H1 (cell line): Measurements from ENCODE around the gene RETREG1. TPM values are rescaled to one million over a fixed set of nuclear protein-coding genes. Genes with fewer than 3 reads are reported as not detected.

Experiments
- CTCF ChIA-PET: fragments of 300-600 bp; sonication (Branson Sonifier 250); formaldehyde crosslinking; loops from one replicate; lab custom pipeline; 2021; ENCODE audit not compliant: partially characterized antibody; lab: Charles Lee
- POLR2A ChIA-PET: fragments of 300-600 bp; sonication (Branson Sonifier 250); formaldehyde crosslinking; loops from one replicate; lab custom pipeline; 2021; ENCODE audit warnings: inconsistent platforms; ENCODE audit not compliant: partially characterized antibody; lab: Charles Lee
- DNase-seq, 2 experiments: peaks; one replicate each; pipeline versions ENCODE4 v3.0.0 to v3.0.0-alpha.2; 2010 to 2022; ENCODE audit warnings: low spot score in 2 of 2, low read depth in 1 of 2, mixed read lengths in 1 of 2
- FAIRE-seq: peaks from 2 replicates; lab custom pipeline; 2011; peaks lifted over from hg19 to GRCh38; lab: Jason Lieb, UNC
- H2AFZ ChIP-seq: 2 replicates; pipeline ENCODE4 v1.8.1; 2012; ENCODE audit warnings: low read length, inconsistent platforms
- H2AK5ac ChIP-seq: 2 replicates; pipeline ENCODE4 v1.6.1; 2013; ENCODE audit warnings: low read depth, low read length
- H2BK120ac ChIP-seq: replicated peaks from 2 replicates; pipeline ENCODE3; 2013; ENCODE audit warnings: low read depth, low read length, inconsistent platforms
- H2BK12ac ChIP-seq: 2 replicates; pipeline ENCODE4 v1.6.1; 2013; ENCODE audit warnings: low read depth, low read length
- H2BK15ac ChIP-seq: 2 replicates; pipeline ENCODE4 v1.6.1; 2013; ENCODE audit warnings: low read length
- H2BK20ac ChIP-seq: 2 replicates; pipeline ENCODE4 v1.6.1; 2013; ENCODE audit warnings: low read length
- H2BK5ac ChIP-seq: 2 replicates; pipeline ENCODE4 v1.6.1; 2013; ENCODE audit warnings: low read depth, low read length
- H3K14ac ChIP-seq: 2 replicates; pipeline ENCODE4 v1.6.1; 2013; ENCODE audit warnings: inconsistent platforms; ENCODE audit not compliant: insufficient read length
- H3K18ac ChIP-seq: 2 replicates; pipeline ENCODE4 v1.6.1; 2013; ENCODE audit warnings: low read length; ENCODE audit errors: extremely low read depth
- H3K23ac ChIP-seq: 2 replicates; pipeline ENCODE4 v1.6.1; 2013; ENCODE audit warnings: inconsistent platforms; ENCODE audit not compliant: insufficient read length
- H3K23me2 ChIP-seq: 2 replicates; pipeline ENCODE4 v1.6.1; 2013; ENCODE audit warnings: low read depth, low read length
- H3K27ac ChIP-seq: 2 replicates; pipeline ENCODE4 v1.6.1; 2011; ENCODE audit warnings: low read depth, low read length, inconsistent platforms
- H3K27me3 ChIP-seq, 4 experiments: replicated peaks in 1 of 4; 1 replicate in 1 of 4; 2 replicates in 3 of 4; pipeline versions ENCODE4 v1.6.1 to v1.8.1; 2011 to 2013; ENCODE audit warnings: low read length in 3 of 4, mild to moderate bottlenecking in 3 of 4, inconsistent platforms in 2 of 4, mixed read lengths in 2 of 4, moderate library complexity in 1 of 4; ENCODE audit not compliant: control insufficient read depth in 3 of 4, insufficient read depth in 3 of 4; ENCODE audit errors: extremely low read depth in 1 of 4
- H3K36me3 ChIP-seq, 4 experiments: 2 replicates each; pipeline versions ENCODE4 v1.6.1 to v1.8.1; 2011 to 2013; ENCODE audit warnings: mild to moderate bottlenecking in 4 of 4, low read length in 3 of 4, moderate library complexity in 2 of 4, control low read depth in 1 of 4, inconsistent platforms in 1 of 4; ENCODE audit not compliant: insufficient read depth in 4 of 4, control insufficient read depth in 2 of 4
- H3K4ac ChIP-seq: replicated peaks from 2 replicates; pipeline ENCODE3; 2013; ENCODE audit warnings: low read length, low read depth, mixed read lengths, inconsistent platforms; ENCODE audit not compliant: insufficient read length
- H3K4me1 ChIP-seq, 4 experiments: replicated peaks in 1 of 4; 1 replicate in 1 of 4; 2 replicates in 3 of 4; pipeline versions ENCODE4 v1.6.1 to v1.8.1; 2011 to 2013; ENCODE audit warnings: low read length in 3 of 4, inconsistent platforms in 2 of 4, mixed read lengths in 1 of 4; ENCODE audit not compliant: insufficient read depth in 4 of 4, control insufficient read depth in 3 of 4
- H3K4me2 ChIP-seq, 2 experiments: 2 replicates each; pipeline versions ENCODE4 v1.6.1 to v1.8.1; 2011 to 2013; ENCODE audit warnings: low read depth in 2 of 2, low read length in 2 of 2, control low read depth in 1 of 2, inconsistent platforms in 1 of 2, mild to moderate bottlenecking in 1 of 2; ENCODE audit not compliant: insufficient read depth in 1 of 2
- H3K4me3 ChIP-seq, 4 experiments: fragments of 200-600, 300-600 bp in 1 of 4; sonication (generic), shearing (Covaris generic), sonication (Bioruptor Twin) in 1 of 4; 2 replicates each; pipeline versions ENCODE4 v1.5.1 to v1.8.1; 2011 to 2016; ENCODE audit warnings: low read length in 4 of 4, low read depth in 3 of 4, control low read depth in 2 of 4, inconsistent platforms in 2 of 4, mild to moderate bottlenecking in 2 of 4, mixed read lengths in 1 of 4, moderate library complexity in 1 of 4; ENCODE audit not compliant: insufficient read depth in 2 of 4; ENCODE audit errors: extremely low read depth in 1 of 4
- H3K56ac ChIP-seq: replicated peaks from 2 replicates; pipeline ENCODE3; 2013; ENCODE audit warnings: low read depth, mild to moderate bottlenecking, mixed read lengths, low read length, inconsistent platforms; ENCODE audit not compliant: insufficient read length
- H3K79me1 ChIP-seq: 2 replicates; pipeline ENCODE4 v1.6.1; 2013; ENCODE audit warnings: low read depth, low read length, control low read depth
- H3K79me2 ChIP-seq, 2 experiments: 2 replicates each; pipeline versions ENCODE4 v1.6.1 to v1.8.1; 2012 to 2013; ENCODE audit warnings: low read length in 2 of 2, mild to moderate bottlenecking in 2 of 2, inconsistent platforms in 1 of 2; ENCODE audit not compliant: insufficient read depth in 2 of 2, control insufficient read depth in 1 of 2
- H3K9ac ChIP-seq, 4 experiments: replicated peaks in 1 of 4; 1 replicate in 1 of 4; 2 replicates in 3 of 4; pipeline versions ENCODE4 v1.6.1 to v1.8.1; 2011 to 2013; ENCODE audit warnings: low read depth in 3 of 4, low read length in 3 of 4, control low read depth in 2 of 4, mild to moderate bottlenecking in 2 of 4, moderate library complexity in 2 of 4, inconsistent platforms in 1 of 4; ENCODE audit errors: extremely low read depth in 1 of 4
- H3K9me3 ChIP-seq, 2 experiments: 2 replicates each; pipeline versions ENCODE4 v1.6.1 to v1.8.1; 2012 to 2013; ENCODE audit warnings: mild to moderate bottlenecking in 2 of 2, moderate library complexity in 2 of 2, control low read depth in 1 of 2, inconsistent platforms in 1 of 2, low read depth in 1 of 2, low read length in 1 of 2, mixed read lengths in 1 of 2; ENCODE audit not compliant: insufficient read depth in 2 of 2
- H4K20me1 ChIP-seq, 2 experiments: replicated peaks in 1 of 2; 2 replicates each; pipeline versions ENCODE3 to v1.8.1; 2011 to 2013; ENCODE audit warnings: inconsistent platforms in 2 of 2, low read length in 2 of 2, mild to moderate bottlenecking in 1 of 2; ENCODE audit not compliant: insufficient read depth in 2 of 2, control insufficient read depth in 1 of 2
- H4K5ac ChIP-seq: 2 replicates; pipeline ENCODE4 v1.6.1; 2013; ENCODE audit warnings: low read length, low read depth, mixed read lengths, inconsistent platforms; ENCODE audit not compliant: insufficient read length
- H4K8ac ChIP-seq: 2 replicates; pipeline ENCODE4 v1.8.0; 2013; ENCODE audit warnings: mild to moderate bottlenecking, moderate library complexity, low read length, inconsistent platforms; ENCODE audit not compliant: insufficient read depth; ENCODE audit errors: extremely low read depth
- H4K91ac ChIP-seq: replicated peaks from 2 replicates; pipeline ENCODE3; 2013; ENCODE audit warnings: low read length, mixed read lengths, inconsistent platforms; ENCODE audit not compliant: insufficient read length
- ATF2 ChIP-seq: IDR thresholded peaks from 2 replicates; pipeline ENCODE4 v1.6.1; 2012; ENCODE audit warnings: low read length, inconsistent platforms
- ATF3 ChIP-seq: IDR thresholded peaks from 2 replicates; pipeline ENCODE4 v1.6.1; 2011; ENCODE audit warnings: low read depth, mild to moderate bottlenecking, low read length; ENCODE audit not compliant: insufficient read depth
- CREB1 ChIP-seq: IDR thresholded peaks from 2 replicates; pipeline ENCODE4 v1.6.1; 2012; ENCODE audit warnings: inconsistent platforms
- EGR1 ChIP-seq: IDR thresholded peaks from 2 replicates; pipeline ENCODE4 v1.6.1; 2011; ENCODE audit warnings: low read depth, low read length, borderline replicate concordance
- EP300 ChIP-seq, 2 experiments: IDR thresholded peaks; 1 replicate in 1 of 2; 2 replicates in 1 of 2; pipeline ENCODE4 v1.6.1; 2011 to 2012; ENCODE audit warnings: low read depth in 2 of 2, low read length in 2 of 2, mild to moderate bottlenecking in 2 of 2, borderline replicate concordance in 1 of 2, inconsistent platforms in 1 of 2, moderate library complexity in 1 of 2
- FOSL1 ChIP-seq: IDR thresholded peaks from 2 replicates; pipeline ENCODE4 v1.6.1; 2011; ENCODE audit warnings: mild to moderate bottlenecking, low read depth, low read length, moderate library complexity; ENCODE audit not compliant: insufficient read depth
- GTF2F1 ChIP-seq: IDR thresholded peaks from 2 replicates; pipeline ENCODE4 v1.6.1; 2012; ENCODE audit warnings: low read depth, low read length, improper control_type of control experiment, borderline replicate concordance
- MAX ChIP-seq: IDR thresholded peaks from 2 replicates; pipeline ENCODE4 v1.6.1; 2012; ENCODE audit warnings: inconsistent platforms
- PHF8 ChIP-seq: fragments of 200-600 bp; sonication (generic); conservative IDR thresholded peaks from 2 replicates; pipeline ENCODE4 v1.7.1; 2012; ENCODE audit warnings: low read depth, mild to moderate bottlenecking, inconsistent platforms, low read length, moderate library complexity
- TBP ChIP-seq: IDR thresholded peaks from 2 replicates; pipeline ENCODE4 v1.6.1; 2011; ENCODE audit warnings: low read depth, low read length, improper control_type of control experiment
- TEAD4 ChIP-seq: IDR thresholded peaks from 2 replicates; pipeline ENCODE4 v1.6.1; 2012; ENCODE audit warnings: low read depth, low read length, inconsistent platforms, mixed read lengths
- ZNF274 ChIP-seq: IDR thresholded peaks from 2 replicates; pipeline ENCODE4 v1.7.0; 2012; ENCODE audit warnings: low read length, borderline replicate concordance; ENCODE audit errors: extremely low read depth
- WGBS, 2 experiments: shearing (Covaris generic) in 1 of 2; methylation state at CpG; one replicate each; pipeline versions ENCODE4 v1.1.6 to v1.1.7; 2013 to 2015; ENCODE audit warnings: low lambda C conversion rate in 2 of 2, mixed read lengths in 2 of 2, inconsistent platforms in 1 of 2, low coverage in 1 of 2, missing lambda C conversion rate in 1 of 2; ENCODE audit not compliant: insufficient replicate concordance in 2 of 2, insufficient coverage in 1 of 2, insufficient read length in 1 of 2; ENCODE audit errors: extremely low coverage in 1 of 2, missing lambda C conversion rate in 1 of 2; 5-methylcytosine and 5-hydroxymethylcytosine counted together
- polyA plus RNA-seq, 7 experiments: library from polyadenylated mRNA; depleted of rRNA in 3 of 7; stranded (reverse) in 5 of 7; unstranded in 2 of 7; fragments of >200 nt in 5 of 7; fragments of 200-250 nt in 2 of 7; gene quantifications; 1 replicate in 5 of 7; 2 replicates in 1 of 7; 4 replicates in 1 of 7; pipeline versions ENCODE4 v1.2.1 to v1.2.3, GENCODE V29; 2011 to 2013; ENCODE audit warnings: missing spikeins in 2 of 7, mixed read lengths in 2 of 7
- total RNA-seq: library from RNA; stranded (reverse); fragmentation: NEBNext Ultra II Directional; extraction: Animal tissue kit (Norgen Biotek cat#: 25700); gene quantifications from 2 replicates; pipeline ENCODE4 v1.2.1, GENCODE V29; 2021

Gene RETREG1
- total and polyA plus RNA-seq, 2 of the 8 experiments (the other 6 are each of a cell fraction or from before 2014, with no cell fraction given) = 0.62 to 1.9 TPM

- 0 out of 2 replicates have a peak, but pooled peaks cover 2% of the 10 kb centered on the region for H3K79me1 ChIP-seq
- H3K9me3 ChIP-seq = no peaks in the 10 kb centered on the region
- H3K14ac ChIP-seq = no peak overlapping the region
- no peak overlapping the region for H3K18ac ChIP-seq
- no peaks in the 10 kb centered on the region for H3K79me2 ChIP-seq
- no peak overlapping the region for H4K91ac ChIP-seq
- 91% methylated on average over 3 of the region's 3 CpGs; no CpG with 5 or more reads in 1 of the 2 experiments for WGBS, 2 experiments
- H3K36me3 ChIP-seq = no peaks in the 10 kb centered on the region
- peaks cover 0 to 8% (median 0%) of the 10 kb centered on the region in 4 experiments; a peak in 2 of 7 replicates for H3K4me1 ChIP-seq
- no peak overlapping the region for H2BK12ac ChIP-seq
- ChIA-PET CTCF (interaction anchor here (1.0 to 4.2 kb wide), 2 partner anchors 9 to 41 kb away, joined by 3 to 19 read pairs; no protein-coding TSS in a partner anchor), POLR2A (no interaction called here)
- no peaks in the 10 kb centered on the region; the same call in 1 of the 2 replicates for H3K23me2 ChIP-seq
- H3K27ac ChIP-seq = no peak overlapping the region
- no peak for DNase-seq
- H3K4me2 ChIP-seq = no peak overlapping the region
- H2BK15ac ChIP-seq = no peak overlapping the region
- H3K23ac ChIP-seq = no peak overlapping the region
- H3K9ac ChIP-seq = no peak overlapping the region
- H2BK5ac ChIP-seq = no peak overlapping the region
- H3K4me3 ChIP-seq = no peak overlapping the region
- FAIRE-seq = no peak
- no peak overlapping the region for H3K56ac ChIP-seq
- H2AK5ac ChIP-seq = no peak overlapping the region
- no peak overlapping the region for H4K5ac ChIP-seq
- H2BK120ac ChIP-seq = no peak overlapping the region
- H3K27me3 ChIP-seq = no peaks in the 10 kb centered on the region
- no peak for TF ChIP-seq CREB1
- no peak for TF ChIP-seq TEAD4
- TF ChIP-seq GTF2F1 = no peak
- no peak for TF ChIP-seq ZNF274
- TF ChIP-seq EP300 (IDR thresholded peaks at IDR 0.05; ENCODE audit: borderline replicate concordance in 1 of 2, low read depth in 2 of 2, low read length in 2 of 2) = no peak
- no peak for TF ChIP-seq PHF8
- TF ChIP-seq ATF2 = no peak
- no peak for TF ChIP-seq MAX
- TF ChIP-seq FOSL1 = no peak
- no peak for TF ChIP-seq TBP
- no peak for TF ChIP-seq EGR1
- TF ChIP-seq ATF3 = no peak
- no peak overlapping the region for H3K4ac ChIP-seq
- no peak overlapping the region for H2AFZ ChIP-seq
- H4K20me1 ChIP-seq = peaks cover 0 to 2% of the 10 kb centered on the region in 2 experiments
- no peak overlapping the region for H4K8ac ChIP-seq
- H2BK20ac ChIP-seq = no peak overlapping the region
These were observed 23.2 kb downstream of the RETREG1 start for GRCh38 chr5:16593628-16594027.
